ENCODE results near the gene FXYD3. TPM values are rescaled to one million over a fixed set of nuclear protein-coding genes. Genes with fewer than 3 reads are reported as not detected.

The FXYD3 gene
- not detected for total RNA-seq

GRCh38 chr19:35115177-35115951 is at the start of gene FXYD3:
Gene FXYD3 (plus strand): TSS chr19:35115823. CDS start chr19:35119377, 3,554 bp downstream.
- H3K27ac Mint-ChIP-seq, result no peak within 1 kb of the TSS
- no peaks in the 10 kb centered on the region for H3K9me3 Mint-ChIP-seq
- no peaks in the 10 kb centered on the region for H3K36me3 Mint-ChIP-seq
- ChIA-PET CTCF (interaction anchor here (0.6 to 3.1 kb wide), 14 partner anchors 9 to 492 kb away, joined by 3 to 12 read pairs (median 3); no protein-coding TSS in a partner anchor), POLR2A (no interaction called here)
- intact Hi-C loops (cut with micrococcal nuclease), result no loop called here
- peaks cover 3% of the 10 kb centered on the region for H3K4me1 Mint-ChIP-seq (ENCODE audit: low read depth)
- H3K4me3 Mint-ChIP-seq, result no peak within 1 kb of the TSS
- no peak for DNase-seq
- no peaks in the 10 kb centered on the region for H3K27me3 Mint-ChIP-seq

- H3K9me3 Mint-ChIP-seq, result peaks cover 11% of the 10 kb centered on the region
- peaks cover 2% of the 10 kb centered on the region for H3K36me3 Mint-ChIP-seq
- no peaks in the 10 kb centered on the region for H3K27me3 Mint-ChIP-seq
- DNase-seq, result no peak
- POLR2A ChIA-PET, result interaction anchor here (1.2 kb wide), 1 partner anchor 76 kb away, joined by 5 read pairs; no protein-coding TSS in a partner anchor
- H3K4me1 Mint-ChIP-seq (ENCODE audit: low read depth), result peaks cover 18% of the 10 kb centered on the region
- CTCF ChIA-PET, result interaction anchor here (0.5 to 3.0 kb wide), 25 partner anchors 8 to 516 kb away, joined by 3 to 59 read pairs (median 6); partner anchors contain the start of genes FXYD5 and LGI4
- H3K27ac Mint-ChIP-seq, result no peak overlapping the region
- no peak overlapping the region for H3K4me3 Mint-ChIP-seq
- intact Hi-C loops (cut with micrococcal nuclease), result loop anchor here (2.0 to 10.0 kb wide), 2 partner anchors 25 to 149 kb away; no protein-coding TSS in a partner anchor
These were observed 49.5 kb upstream of the FXYD3 start for GRCh38 chr19:35066121-35066520.

GRCh38 chr19:35066691-35067563 is 48.7 kb upstream of the FXYD3 start:
- POLR2A ChIA-PET, result interaction anchor here (0.6 to 1.2 kb wide), 2 partner anchors 75 to 394 kb away, joined by 4 to 5 read pairs; no protein-coding TSS in a partner anchor
- Mint-ChIP-seq H3K36me3 (peaks cover 2% of the 10 kb centered on the region), H3K4me1 (ENCODE audit: low read depth) (peaks cover 18% of the 10 kb centered on the region), H3K27me3 (no peaks in the 10 kb centered on the region), H3K9me3 (peaks cover 11% of the 10 kb centered on the region), H3K4me3 (peak overlapping the region; percentile 21), H3K27ac (peak overlapping the region; percentile 55)
- CTCF ChIA-PET, result interaction anchor here (0.5 to 3.0 kb wide), 34 partner anchors 9 to 515 kb away, joined by 3 to 59 read pairs (median 5); partner anchors contain the start of genes FXYD5 and LGI4
- intact Hi-C loops (cut with micrococcal nuclease), result loop anchor here (1.0 to 10.0 kb wide), 3 partner anchors 24 to 148 kb away; partner anchors contain the start of gene LGI4
- peak; percentile 94 for DNase-seq

GRCh38 chr19:35068941-35069634 is 46.5 kb upstream of the FXYD3 start:
- Mint-ChIP-seq H3K4me3 (no peak overlapping the region), H3K27ac (no peak overlapping the region), H3K27me3 (no peaks in the 10 kb centered on the region), H3K36me3 (peaks cover 2% of the 10 kb centered on the region), H3K9me3 (peaks cover 11% of the 10 kb centered on the region), H3K4me1 (ENCODE audit: low read depth) (peaks cover 11% of the 10 kb centered on the region)
- intact Hi-C loops (cut with micrococcal nuclease), result loop anchor here (10.0 kb wide), 1 partner anchor 146 kb away; no protein-coding TSS in a partner anchor
- ChIA-PET CTCF (interaction anchor here (0.7 to 3.0 kb wide), 6 partner anchors 17 to 72 kb away, joined by 3 to 59 read pairs (median 8); partner anchors contain the start of gene LGI4), POLR2A (interaction anchor here (1.1 kb wide), 1 partner anchor 97 kb away, joined by 3 read pairs; no protein-coding TSS in a partner anchor)
- DNase-seq, result no peak

GRCh38 chr19:35069696-35070095 is 45.9 kb upstream of the FXYD3 start:
- no peaks in the 10 kb centered on the region for H3K27me3 Mint-ChIP-seq
- peaks cover 11% of the 10 kb centered on the region for H3K9me3 Mint-ChIP-seq
- intact Hi-C loops (cut with micrococcal nuclease), result loop anchor here (10.0 kb wide), 1 partner anchor 145 kb away; no protein-coding TSS in a partner anchor
- H3K4me1 Mint-ChIP-seq (ENCODE audit: low read depth), result peaks cover 6% of the 10 kb centered on the region
- peaks cover 2% of the 10 kb centered on the region for H3K36me3 Mint-ChIP-seq
- DNase-seq, result no peak
- no peak overlapping the region for H3K4me3 Mint-ChIP-seq
- POLR2A ChIA-PET, result interaction anchor here (1.1 kb wide), 1 partner anchor 98 kb away, joined by 3 read pairs; no protein-coding TSS in a partner anchor
- CTCF ChIA-PET, result interaction anchor here (0.6 to 2.8 kb wide), 5 partner anchors 16 to 724 kb away, joined by 3 to 16 read pairs (median 3); partner anchors contain the start of gene LGI4
- no peak overlapping the region for H3K27ac Mint-ChIP-seq

- POLR2A ChIA-PET, result interaction anchor here (1.1 kb wide), 1 partner anchor 98 kb away, joined by 3 read pairs; no protein-coding TSS in a partner anchor
- CTCF ChIA-PET, result interaction anchor here (0.6 to 2.8 kb wide), 3 partner anchors 27 to 725 kb away, joined by 3 to 16 read pairs (median 13); partner anchors contain the start of gene LGI4
- Mint-ChIP-seq H3K9me3 (peaks cover 11% of the 10 kb centered on the region), H3K27me3 (no peaks in the 10 kb centered on the region), H3K27ac (no peak overlapping the region), H3K36me3 (peaks cover 2% of the 10 kb centered on the region), H3K4me3 (no peak overlapping the region), H3K4me1 (ENCODE audit: low read depth) (peaks cover 6% of the 10 kb centered on the region)
- intact Hi-C loops (cut with micrococcal nuclease), result no loop called here
- no peak for DNase-seq
These were observed 45.2 kb upstream of the FXYD3 start for GRCh38 chr19:35070471-35070870.

GRCh38 chr19:35073516-35073915 is 42.1 kb upstream of the FXYD3 start:
- intact Hi-C loops (cut with micrococcal nuclease), result no loop called here
- Mint-ChIP-seq H3K4me3 (no peak overlapping the region), H3K4me1 (ENCODE audit: low read depth) (no peaks in the 10 kb centered on the region), H3K9me3 (peaks cover 7% of the 10 kb centered on the region), H3K27ac (no peak overlapping the region), H3K27me3 (no peaks in the 10 kb centered on the region), H3K36me3 (peaks cover 2% of the 10 kb centered on the region)
- no peak for DNase-seq
- POLR2A ChIA-PET, result no interaction called here
- CTCF ChIA-PET, result no interaction called here

GRCh38 chr19:35073941-35074340 is 41.7 kb upstream of the FXYD3 start:
- Mint-ChIP-seq H3K36me3 (peaks cover 2% of the 10 kb centered on the region), H3K9me3 (peaks cover 7% of the 10 kb centered on the region), H3K4me1 (ENCODE audit: low read depth) (no peaks in the 10 kb centered on the region), H3K27me3 (peaks cover 1% of the 10 kb centered on the region), H3K27ac (no peak overlapping the region), H3K4me3 (no peak overlapping the region)
- no peak for DNase-seq
- ChIA-PET CTCF (no interaction called here), POLR2A (no interaction called here)
- intact Hi-C loops (cut with micrococcal nuclease), result no loop called here

GRCh38 chr19:35074426-35075201 is 41.0 kb upstream of the FXYD3 start:
- peaks cover 2% of the 10 kb centered on the region for H3K36me3 Mint-ChIP-seq
- ChIA-PET CTCF (no interaction called here), POLR2A (no interaction called here)
- H3K4me3 Mint-ChIP-seq, result no peak overlapping the region
- no peak overlapping the region for H3K27ac Mint-ChIP-seq
- H3K27me3 Mint-ChIP-seq, result peaks cover 1% of the 10 kb centered on the region
- H3K4me1 Mint-ChIP-seq (ENCODE audit: low read depth), result no peaks in the 10 kb centered on the region
- H3K9me3 Mint-ChIP-seq, result peaks cover 7% of the 10 kb centered on the region
- intact Hi-C loops (cut with micrococcal nuclease), result no loop called here
- no peak for DNase-seq

- Mint-ChIP-seq H3K36me3 (peaks cover 2% of the 10 kb centered on the region), H3K27ac (no peak overlapping the region), H3K27me3 (peaks cover 1% of the 10 kb centered on the region), H3K4me3 (no peak overlapping the region), H3K4me1 (ENCODE audit: low read depth) (no peaks in the 10 kb centered on the region), H3K9me3 (peaks cover 4% of the 10 kb centered on the region)
- CTCF ChIA-PET, result no interaction called here
- intact Hi-C loops (cut with micrococcal nuclease), result no loop called here
- POLR2A ChIA-PET, result no interaction called here
- no peak for DNase-seq
These were observed 40.2 kb upstream of the FXYD3 start for GRCh38 chr19:35075202-35076025.

Measured in activated CD4-positive, alpha-beta memory T cell treated with anti-CD3 and anti-CD28 coated beads for 36 hours (primary cell).